SH-SY5Y (cell line): ENCODE results near the gene DSG3.

Experiments used
- GATA2 ChIP-seq: IDR thresholded peaks from 2 replicates; pipeline ENCODE4 v1.6.1; 2011; ENCODE audit warnings: mild to moderate bottlenecking, low read depth, low read length
- GATA3 ChIP-seq: IDR thresholded peaks from 2 replicates; pipeline ENCODE4 v1.6.1; 2011; ENCODE audit warnings: low read depth, mild to moderate bottlenecking, low read length, moderate library complexity

DSG3 gene

GRCh38 chr18:31424383-31424988, 23.1 kb upstream of the DSG3 start:
- TF ChIP-seq GATA3, result no peak
- TF ChIP-seq GATA2, result no peak

- TF ChIP-seq GATA3 (no peak), GATA2 (no peak)
Measured at GRCh38 chr18:31426021-31426420, 21.5 kb upstream of the DSG3 start.

- TF ChIP-seq GATA3, result no peak
- TF ChIP-seq GATA2, result no peak
Measured at GRCh38 chr18:31426871-31427406, 20.6 kb upstream of the DSG3 start.

- TF ChIP-seq GATA2 (no peak), GATA3 (no peak)
Measured at GRCh38 chr18:31428211-31428610, 19.3 kb upstream of the DSG3 start.

- TF ChIP-seq GATA2, result no peak
- no peak for TF ChIP-seq GATA3
Measured at GRCh38 chr18:31429623-31430022, 17.9 kb upstream of the DSG3 start.

- TF ChIP-seq GATA2, result no peak
- TF ChIP-seq GATA3, result no peak
Measured at GRCh38 chr18:31430072-31430471, 17.5 kb upstream of the DSG3 start.

- TF ChIP-seq GATA3 (no peak), GATA2 (no peak)
Measured at GRCh38 chr18:31430554-31430953, 17.0 kb upstream of the DSG3 start.

- no peak for TF ChIP-seq GATA2
- TF ChIP-seq GATA3, result no peak
Measured at GRCh38 chr18:31432316-31432715, 15.2 kb upstream of the DSG3 start.

- TF ChIP-seq GATA3, result no peak
Measured at GRCh38 chr18:31436825-31437224, 10.7 kb upstream of the DSG3 start.

GRCh38 chr18:31438402-31438801, 9.1 kb upstream of the DSG3 start:
- no peak for TF ChIP-seq GATA2
- no peak for TF ChIP-seq GATA3

- TF ChIP-seq GATA2, result no peak
- TF ChIP-seq GATA3, result no peak
Measured at GRCh38 chr18:31439807-31440325, 7.7 kb upstream of the DSG3 start.

- TF ChIP-seq GATA2 (no peak), GATA3 (no peak)
Measured at GRCh38 chr18:31440787-31441186, 6.8 kb upstream of the DSG3 start.

- no peak for TF ChIP-seq GATA2
- TF ChIP-seq GATA3, result no peak
Measured at GRCh38 chr18:31441493-31441892, 6.0 kb upstream of the DSG3 start.

GRCh38 chr18:31444142-31444541, 3.4 kb upstream of the DSG3 start:
- no peak for TF ChIP-seq GATA3
- TF ChIP-seq GATA2, result no peak

GRCh38 chr18:31445908-31446307, 1.6 kb upstream of the DSG3 start:
- TF ChIP-seq GATA3 (no peak), GATA2 (no peak)
